GM18861 (cell line): Measurements from ENCODE around the gene FNTB.

ENCODE experiments used
- ATAC-seq: cut with Tn5 transposase; IDR thresholded peaks from one replicate; pipeline ENCODE4 v1.9.1; 2021; ENCODE audit not compliant: unreplicated experiment

The FNTB gene

GRCh38 chr14:64952598-64953309 lies 33.9 kb upstream of the FNTB start:
- ATAC-seq = no peak

- ATAC-seq = no peak
Observed at GRCh38 chr14:64953310-64953654, 33.4 kb upstream of the FNTB start.

- no peak for ATAC-seq
Observed at GRCh38 chr14:64953661-64954060, 33.0 kb upstream of the FNTB start.

- no peak for ATAC-seq
Observed at GRCh38 chr14:64954491-64955240, 32.0 kb upstream of the FNTB start.

- ATAC-seq = no peak
Observed at GRCh38 chr14:64955297-64955696, 31.4 kb upstream of the FNTB start.

GRCh38 chr14:64956697-64957406 lies 29.8 kb upstream of the FNTB start:
- no peak for ATAC-seq

GRCh38 chr14:64958201-64958600 lies 28.5 kb upstream of the FNTB start:
- no peak for ATAC-seq

GRCh38 chr14:64958743-64959142 lies 28.0 kb upstream of the FNTB start:
- no peak for ATAC-seq

GRCh38 chr14:64960762-64961276 lies 25.9 kb upstream of the FNTB start:
- no peak for ATAC-seq

- ATAC-seq = no peak
Observed at GRCh38 chr14:64963611-64964010, 23.1 kb upstream of the FNTB start.

- no peak for ATAC-seq
Observed at GRCh38 chr14:64965356-64966000, 21.2 kb upstream of the FNTB start.

- no peak for ATAC-seq
Observed at GRCh38 chr14:64966976-64967375, 19.7 kb upstream of the FNTB start.

GRCh38 chr14:64968167-64968566 lies 18.5 kb upstream of the FNTB start:
- ATAC-seq = no peak

GRCh38 chr14:64968651-64969050 lies 18.0 kb upstream of the FNTB start:
- no peak for ATAC-seq

- no peak for ATAC-seq
Observed at GRCh38 chr14:64970041-64970440, 16.7 kb upstream of the FNTB start.

GRCh38 chr14:64970776-64971477 lies 15.8 kb upstream of the FNTB start:
- no peak for ATAC-seq

- ATAC-seq = no peak
Observed at GRCh38 chr14:64971491-64971942, 15.2 kb upstream of the FNTB start.

GRCh38 chr14:64971943-64972791 lies 14.5 kb upstream of the FNTB start, which contains the start of gene RAB15:
RAB15 (minus strand) TSS chr14:64972336; CDS start chr14:64972076, 260 bp downstream.
- no peak for ATAC-seq

- ATAC-seq = no peak
Observed at GRCh38 chr14:64973026-64973442, 13.7 kb upstream of the FNTB start.

GRCh38 chr14:64973826-64974225 lies 12.9 kb upstream of the FNTB start:
- ATAC-seq = no peak
